H1 (cell line): ENCODE measurements around the gene SLC39A9. TPM values are rescaled to one million over a fixed set of nuclear protein-coding genes. Genes with fewer than 3 reads are reported as not detected.

ENCODE experiments used
- CTCF ChIA-PET: fragments of 300-600 bp; sonication (Branson Sonifier 250); formaldehyde crosslinking; loops from one replicate; lab custom pipeline; 2021; ENCODE audit not compliant: partially characterized antibody; lab: Charles Lee
- POLR2A ChIA-PET: fragments of 300-600 bp; sonication (Branson Sonifier 250); formaldehyde crosslinking; loops from one replicate; lab custom pipeline; 2021; ENCODE audit warnings: inconsistent platforms; ENCODE audit not compliant: partially characterized antibody; lab: Charles Lee
- DNase-seq, 2 experiments: peaks; one replicate each; pipeline versions ENCODE4 v3.0.0 to v3.0.0-alpha.2; 2010 to 2022; ENCODE audit warnings: low spot score in 2 of 2, low read depth in 1 of 2, mixed read lengths in 1 of 2
- FAIRE-seq: peaks from 2 replicates; lab custom pipeline; 2011; peaks lifted over from hg19 to GRCh38; lab: Jason Lieb, UNC
- H2AFZ ChIP-seq: 2 replicates; pipeline ENCODE4 v1.8.1; 2012; ENCODE audit warnings: low read length, inconsistent platforms
- H2AK5ac ChIP-seq: 2 replicates; pipeline ENCODE4 v1.6.1; 2013; ENCODE audit warnings: low read depth, low read length
- H2BK120ac ChIP-seq: replicated peaks from 2 replicates; pipeline ENCODE3; 2013; ENCODE audit warnings: low read depth, low read length, inconsistent platforms
- H2BK12ac ChIP-seq: 2 replicates; pipeline ENCODE4 v1.6.1; 2013; ENCODE audit warnings: low read depth, low read length
- H2BK15ac ChIP-seq: 2 replicates; pipeline ENCODE4 v1.6.1; 2013; ENCODE audit warnings: low read length
- H2BK20ac ChIP-seq: 2 replicates; pipeline ENCODE4 v1.6.1; 2013; ENCODE audit warnings: low read length
- H2BK5ac ChIP-seq: 2 replicates; pipeline ENCODE4 v1.6.1; 2013; ENCODE audit warnings: low read depth, low read length
- H3K14ac ChIP-seq: 2 replicates; pipeline ENCODE4 v1.6.1; 2013; ENCODE audit warnings: inconsistent platforms; ENCODE audit not compliant: insufficient read length
- H3K18ac ChIP-seq: 2 replicates; pipeline ENCODE4 v1.6.1; 2013; ENCODE audit warnings: low read length; ENCODE audit errors: extremely low read depth
- H3K23ac ChIP-seq: 2 replicates; pipeline ENCODE4 v1.6.1; 2013; ENCODE audit warnings: inconsistent platforms; ENCODE audit not compliant: insufficient read length
- H3K23me2 ChIP-seq: 2 replicates; pipeline ENCODE4 v1.6.1; 2013; ENCODE audit warnings: low read depth, low read length
- H3K27ac ChIP-seq: 2 replicates; pipeline ENCODE4 v1.6.1; 2011; ENCODE audit warnings: low read depth, low read length, inconsistent platforms
- H3K27me3 ChIP-seq, 4 experiments: replicated peaks in 1 of 4; 1 replicate in 1 of 4; 2 replicates in 3 of 4; pipeline versions ENCODE4 v1.6.1 to v1.8.1; 2011 to 2013; ENCODE audit warnings: low read length in 3 of 4, mild to moderate bottlenecking in 3 of 4, inconsistent platforms in 2 of 4, mixed read lengths in 2 of 4, moderate library complexity in 1 of 4; ENCODE audit not compliant: control insufficient read depth in 3 of 4, insufficient read depth in 3 of 4; ENCODE audit errors: extremely low read depth in 1 of 4
- H3K36me3 ChIP-seq, 4 experiments: 2 replicates each; pipeline versions ENCODE4 v1.6.1 to v1.8.1; 2011 to 2013; ENCODE audit warnings: mild to moderate bottlenecking in 4 of 4, low read length in 3 of 4, moderate library complexity in 2 of 4, control low read depth in 1 of 4, inconsistent platforms in 1 of 4; ENCODE audit not compliant: insufficient read depth in 4 of 4, control insufficient read depth in 2 of 4
- H3K4ac ChIP-seq: replicated peaks from 2 replicates; pipeline ENCODE3; 2013; ENCODE audit warnings: low read length, low read depth, mixed read lengths, inconsistent platforms; ENCODE audit not compliant: insufficient read length
- H3K4me1 ChIP-seq, 4 experiments: replicated peaks in 1 of 4; 1 replicate in 1 of 4; 2 replicates in 3 of 4; pipeline versions ENCODE4 v1.6.1 to v1.8.1; 2011 to 2013; ENCODE audit warnings: low read length in 3 of 4, inconsistent platforms in 2 of 4, mixed read lengths in 1 of 4; ENCODE audit not compliant: insufficient read depth in 4 of 4, control insufficient read depth in 3 of 4
- H3K4me2 ChIP-seq, 2 experiments: 2 replicates each; pipeline versions ENCODE4 v1.6.1 to v1.8.1; 2011 to 2013; ENCODE audit warnings: low read depth in 2 of 2, low read length in 2 of 2, control low read depth in 1 of 2, inconsistent platforms in 1 of 2, mild to moderate bottlenecking in 1 of 2; ENCODE audit not compliant: insufficient read depth in 1 of 2
- H3K4me3 ChIP-seq, 4 experiments: fragments of 200-600, 300-600 bp in 1 of 4; sonication (generic), shearing (Covaris generic), sonication (Bioruptor Twin) in 1 of 4; 2 replicates each; pipeline versions ENCODE4 v1.5.1 to v1.8.1; 2011 to 2016; ENCODE audit warnings: low read length in 4 of 4, low read depth in 3 of 4, control low read depth in 2 of 4, inconsistent platforms in 2 of 4, mild to moderate bottlenecking in 2 of 4, mixed read lengths in 1 of 4, moderate library complexity in 1 of 4; ENCODE audit not compliant: insufficient read depth in 2 of 4; ENCODE audit errors: extremely low read depth in 1 of 4
- H3K56ac ChIP-seq: replicated peaks from 2 replicates; pipeline ENCODE3; 2013; ENCODE audit warnings: low read depth, mild to moderate bottlenecking, mixed read lengths, low read length, inconsistent platforms; ENCODE audit not compliant: insufficient read length
- H3K79me1 ChIP-seq: 2 replicates; pipeline ENCODE4 v1.6.1; 2013; ENCODE audit warnings: low read depth, low read length, control low read depth
- H3K79me2 ChIP-seq, 2 experiments: 2 replicates each; pipeline versions ENCODE4 v1.6.1 to v1.8.1; 2012 to 2013; ENCODE audit warnings: low read length in 2 of 2, mild to moderate bottlenecking in 2 of 2, inconsistent platforms in 1 of 2; ENCODE audit not compliant: insufficient read depth in 2 of 2, control insufficient read depth in 1 of 2
- H3K9ac ChIP-seq, 4 experiments: replicated peaks in 1 of 4; 1 replicate in 1 of 4; 2 replicates in 3 of 4; pipeline versions ENCODE4 v1.6.1 to v1.8.1; 2011 to 2013; ENCODE audit warnings: low read depth in 3 of 4, low read length in 3 of 4, control low read depth in 2 of 4, mild to moderate bottlenecking in 2 of 4, moderate library complexity in 2 of 4, inconsistent platforms in 1 of 4; ENCODE audit errors: extremely low read depth in 1 of 4
- H3K9me3 ChIP-seq, 2 experiments: 2 replicates each; pipeline versions ENCODE4 v1.6.1 to v1.8.1; 2012 to 2013; ENCODE audit warnings: mild to moderate bottlenecking in 2 of 2, moderate library complexity in 2 of 2, control low read depth in 1 of 2, inconsistent platforms in 1 of 2, low read depth in 1 of 2, low read length in 1 of 2, mixed read lengths in 1 of 2; ENCODE audit not compliant: insufficient read depth in 2 of 2
- H4K20me1 ChIP-seq, 2 experiments: replicated peaks in 1 of 2; 2 replicates each; pipeline versions ENCODE3 to v1.8.1; 2011 to 2013; ENCODE audit warnings: inconsistent platforms in 2 of 2, low read length in 2 of 2, mild to moderate bottlenecking in 1 of 2; ENCODE audit not compliant: insufficient read depth in 2 of 2, control insufficient read depth in 1 of 2
- H4K5ac ChIP-seq: 2 replicates; pipeline ENCODE4 v1.6.1; 2013; ENCODE audit warnings: low read length, low read depth, mixed read lengths, inconsistent platforms; ENCODE audit not compliant: insufficient read length
- H4K8ac ChIP-seq: 2 replicates; pipeline ENCODE4 v1.8.0; 2013; ENCODE audit warnings: mild to moderate bottlenecking, moderate library complexity, low read length, inconsistent platforms; ENCODE audit not compliant: insufficient read depth; ENCODE audit errors: extremely low read depth
- H4K91ac ChIP-seq: replicated peaks from 2 replicates; pipeline ENCODE3; 2013; ENCODE audit warnings: low read length, mixed read lengths, inconsistent platforms; ENCODE audit not compliant: insufficient read length
- CBX8 ChIP-seq: fragments of 300-800, 300-1000 bp; sonication (generic); IDR thresholded peaks from 2 replicates; pipeline ENCODE4 v1.7.1; 2016; ENCODE audit warnings: low read depth, low read length, borderline replicate concordance
- GTF2F1 ChIP-seq: IDR thresholded peaks from 2 replicates; pipeline ENCODE4 v1.6.1; 2012; ENCODE audit warnings: low read depth, low read length, improper control_type of control experiment, borderline replicate concordance
- SP1 ChIP-seq: IDR thresholded peaks from 2 replicates; pipeline ENCODE4 v1.6.1; 2011; ENCODE audit warnings: low read depth, low read length
- WGBS, 2 experiments: shearing (Covaris generic) in 1 of 2; methylation state at CpG; one replicate each; pipeline versions ENCODE4 v1.1.6 to v1.1.7; 2013 to 2015; ENCODE audit warnings: low lambda C conversion rate in 2 of 2, mixed read lengths in 2 of 2, inconsistent platforms in 1 of 2, low coverage in 1 of 2, missing lambda C conversion rate in 1 of 2; ENCODE audit not compliant: insufficient replicate concordance in 2 of 2, insufficient coverage in 1 of 2, insufficient read length in 1 of 2; ENCODE audit errors: extremely low coverage in 1 of 2, missing lambda C conversion rate in 1 of 2; 5-methylcytosine and 5-hydroxymethylcytosine counted together
- polyA plus RNA-seq, 7 experiments: library from polyadenylated mRNA; depleted of rRNA in 3 of 7; stranded (reverse) in 5 of 7; unstranded in 2 of 7; fragments of >200 nt in 5 of 7; fragments of 200-250 nt in 2 of 7; gene quantifications; 1 replicate in 5 of 7; 2 replicates in 1 of 7; 4 replicates in 1 of 7; pipeline versions ENCODE4 v1.2.1 to v1.2.3, GENCODE V29; 2011 to 2013; ENCODE audit warnings: missing spikeins in 2 of 7, mixed read lengths in 2 of 7
- total RNA-seq: library from RNA; stranded (reverse); fragmentation: NEBNext Ultra II Directional; extraction: Animal tissue kit (Norgen Biotek cat#: 25700); gene quantifications from 2 replicates; pipeline ENCODE4 v1.2.1, GENCODE V29; 2021
- TF ChIP-seq, protein P1 (sequence below): IDR thresholded peaks from 2 replicates; pipeline ENCODE4 v1.6.1; 2012; ENCODE audit warnings: inconsistent platforms

Gene SLC39A9
- total and polyA plus RNA-seq, 2 of the 8 experiments (the other 6 are each of a cell fraction or from before 2014, with no cell fraction given) = 31.0 to 44.2 TPM

- no peaks in the 10 kb centered on the region for H4K20me1 ChIP-seq
- H3K4me2 ChIP-seq = no peak overlapping the region
- no peak overlapping the region for H2BK12ac ChIP-seq
- H2BK20ac ChIP-seq = no peak overlapping the region
- TF ChIP-seq, protein P1, sequence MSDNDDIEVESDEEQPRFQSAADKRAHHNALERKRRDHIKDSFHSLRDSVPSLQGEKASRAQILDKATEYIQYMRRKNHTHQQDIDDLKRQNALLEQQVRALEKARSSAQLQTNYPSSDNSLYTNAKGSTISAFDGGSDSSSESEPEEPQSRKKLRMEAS = no peak
- TF ChIP-seq SP1 = no peak
- TF ChIP-seq GTF2F1 = no peak
- TF ChIP-seq CBX8 = no peak
- ChIA-PET CTCF (interaction anchor here (0.7 to 3.3 kb wide), 5 partner anchors 10 to 107 kb away, joined by 3 to 24 read pairs (median 4); no protein-coding TSS in a partner anchor), POLR2A (interaction anchor here (1.0 kb wide), 1 partner anchor 66 kb away, joined by 4 read pairs; the partner anchor contains the start of genes ERH and SLC39A9)
- no peak overlapping the region for H2BK15ac ChIP-seq
- no peak overlapping the region for H3K27ac ChIP-seq
- H3K79me2 ChIP-seq = no peaks in the 10 kb centered on the region
- no peak overlapping the region for H4K91ac ChIP-seq
- no peak overlapping the region for H4K5ac ChIP-seq
- H3K27me3 ChIP-seq = no peaks in the 10 kb centered on the region
- H2BK120ac ChIP-seq = no peak overlapping the region
- WGBS, 2 experiments = 88% methylated on average over 6 of the region's 6 CpGs; no CpG with 5 or more reads in 1 of the 2 experiments
- H3K79me1 ChIP-seq = no peaks in the 10 kb centered on the region
- no peak overlapping the region for H3K23ac ChIP-seq
- no peaks in the 10 kb centered on the region for H3K36me3 ChIP-seq
- H2AK5ac ChIP-seq = no peak overlapping the region
- no peak overlapping the region for H2AFZ ChIP-seq
- no peak for FAIRE-seq
- no peak overlapping the region for H4K8ac ChIP-seq
- H3K56ac ChIP-seq = no peak overlapping the region
- no peak for DNase-seq
- no peak overlapping the region for H2BK5ac ChIP-seq
- H3K4me3 ChIP-seq = no peak overlapping the region
- H3K9me3 ChIP-seq = no peaks in the 10 kb centered on the region
- H3K4ac ChIP-seq = no peak overlapping the region
- no peaks in the 10 kb centered on the region for H3K23me2 ChIP-seq
- H3K14ac ChIP-seq = no peak overlapping the region
- H3K9ac ChIP-seq = no peak overlapping the region
- H3K18ac ChIP-seq = no peak overlapping the region
- H3K4me1 ChIP-seq = no peaks in the 10 kb centered on the region
These were observed 66.3 kb downstream of the SLC39A9 start for GRCh38 chr14:69464829-69465228.
